OCI-LY3 (cell line): ENCODE measurements around the gene TMEM163.

ENCODE experiments used
- H2AFZ ChIP-seq: fragments of 200-600, 300-600 bp; shearing (Covaris generic); 2 replicates; pipeline ENCODE4 v1.6.0; 2014; ENCODE audit warnings: antibody characterized with exemption, low read depth, low read length
- H3K27ac ChIP-seq: fragments of 200-600, 300-600 bp; sonication (generic); 2 replicates; pipeline ENCODE4 v1.5.1; 2014; ENCODE audit warnings: mild to moderate bottlenecking, low read length, moderate library complexity, mixed read lengths
- H3K27me3 ChIP-seq: fragments of 200-600, 300-600 bp; sonication (generic); 2 replicates; pipeline ENCODE4 v1.6.1; 2014; ENCODE audit warnings: low read depth, low read length, mixed read lengths
- H3K36me3 ChIP-seq: fragments of 200-600, 300-600 bp; sonication (generic); replicated peaks from 2 replicates; pipeline ENCODE3; 2014; ENCODE audit warnings: low read depth, low read length, mixed read lengths
- H3K4me1 ChIP-seq: fragments of 300-600, 200-600 bp; sonication (generic); 2 replicates; pipeline ENCODE4 v1.6.1; 2014; ENCODE audit warnings: low read length, mixed read lengths
- H3K4me2 ChIP-seq: fragments of 200-600, 300-600 bp; sonication (generic); 2 replicates; pipeline ENCODE4 v1.6.1; 2014; ENCODE audit warnings: low read length, mixed read lengths
- H3K4me3 ChIP-seq: fragments of 300-600, 200-600 bp; sonication (generic); 2 replicates; pipeline ENCODE4 v1.5.1; 2014; ENCODE audit warnings: antibody characterized with exemption, mild to moderate bottlenecking, low read length, moderate library complexity
- H3K79me2 ChIP-seq: fragments of 300-600, 200-600 bp; shearing (Covaris generic); 2 replicates; pipeline ENCODE4 v1.6.1; 2014; ENCODE audit warnings: mild to moderate bottlenecking, low read length, mixed read lengths
- H3K9ac ChIP-seq: fragments of 300-600, 200-600 bp; shearing (Covaris generic); 2 replicates; pipeline ENCODE4 v1.6.0; 2014; ENCODE audit warnings: mild to moderate bottlenecking, low read length, moderate library complexity
- H3K9me3 ChIP-seq: fragments of 200-600, 300-600 bp; shearing (Covaris generic); 2 replicates; pipeline ENCODE4 v1.6.1; 2014; ENCODE audit warnings: low read length, mixed read lengths; ENCODE audit not compliant: insufficient read depth
- H4K20me1 ChIP-seq: fragments of 200-600, 300-600 bp; sonication (generic); 2 replicates; pipeline ENCODE4 v1.6.1; 2016; ENCODE audit warnings: low read length, mixed read lengths; ENCODE audit not compliant: insufficient read depth
- CTCF ChIP-seq: fragments of 200-600, 300-600 bp; sonication (generic); IDR thresholded peaks from 2 replicates; pipeline ENCODE4 v1.5.1; 2014; ENCODE audit warnings: antibody characterized with exemption, low read length, low read depth
- EZH2phosphoT487 ChIP-seq: fragments of 200-600 bp; shearing (Covaris generic); IDR thresholded peaks from 2 replicates; pipeline ENCODE4 v1.6.1; 2018; ENCODE audit warnings: antibody characterized with exemption, mixed run types, low read depth

Gene TMEM163

GRCh38 chr2:134449157-134449556, 269.6 kb downstream of the TMEM163 start:
- no peaks in the 10 kb centered on the region for H3K9me3 ChIP-seq
- no peak overlapping the region for H3K9ac ChIP-seq
- no peaks in the 10 kb centered on the region for H3K79me2 ChIP-seq
- peaks cover 4% of the 10 kb centered on the region for H3K36me3 ChIP-seq
- no peak for TF ChIP-seq CTCF
- no peak for TF ChIP-seq EZH2phosphoT487
- no peaks in the 10 kb centered on the region for H4K20me1 ChIP-seq
- H3K4me3 ChIP-seq: no peak overlapping the region
- no peaks in the 10 kb centered on the region for H3K4me1 ChIP-seq
- no peaks in the 10 kb centered on the region for H3K27me3 ChIP-seq
- H3K4me2 ChIP-seq: no peak overlapping the region
- no peak overlapping the region for H3K27ac ChIP-seq
- H2AFZ ChIP-seq: no peak overlapping the region

GRCh38 chr2:134448650-134449049, 270.1 kb downstream of the TMEM163 start:
- Histone ChIP-seq H3K79me2 (no peaks in the 10 kb centered on the region), H2AFZ (no peak overlapping the region), H3K9me3 (no peaks in the 10 kb centered on the region), H3K9ac (no peak overlapping the region), H4K20me1 (no peaks in the 10 kb centered on the region), H3K36me3 (no peaks in the 10 kb centered on the region), H3K4me3 (no peak overlapping the region), H3K27me3 (no peaks in the 10 kb centered on the region), H3K4me2 (no peak overlapping the region), H3K4me1 (no peaks in the 10 kb centered on the region), H3K27ac (no peak overlapping the region)
- no peak for TF ChIP-seq CTCF
- TF ChIP-seq EZH2phosphoT487: no peak

DNA sequence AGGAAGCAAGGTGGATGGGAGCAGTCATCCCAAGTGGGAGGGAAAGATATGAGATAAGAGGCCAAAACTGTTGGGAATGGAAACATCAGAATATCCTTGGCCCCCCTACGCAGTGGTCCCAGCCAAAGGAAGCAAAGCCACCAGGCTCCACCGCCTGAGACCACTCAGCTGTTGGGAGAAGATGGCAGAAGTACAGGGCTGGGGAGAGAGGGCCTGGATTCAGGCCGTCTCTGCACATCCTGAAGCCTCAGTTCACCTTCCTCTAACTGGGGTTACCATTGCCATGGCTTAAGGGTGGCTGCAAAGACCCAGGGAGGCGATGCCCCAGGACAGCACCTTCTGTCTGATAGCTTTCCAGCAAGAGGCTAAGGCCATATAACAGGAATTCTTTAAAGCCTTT, 271.1 kb downstream of the TMEM163 start:
- Histone ChIP-seq H3K27ac (no peak overlapping the region), H3K36me3 (no peaks in the 10 kb centered on the region)

GRCh38 chr2:134446383-134447017, 272.3 kb downstream of the TMEM163 start:
- Histone ChIP-seq H4K20me1 (no peaks in the 10 kb centered on the region), H3K27me3 (no peaks in the 10 kb centered on the region), H3K27ac (no peak overlapping the region), H3K9me3 (no peaks in the 10 kb centered on the region), H3K4me1 (no peaks in the 10 kb centered on the region), H3K4me2 (no peak overlapping the region), H2AFZ (no peak overlapping the region), H3K9ac (no peak overlapping the region), H3K36me3 (no peaks in the 10 kb centered on the region), H3K4me3 (no peak overlapping the region), H3K79me2 (no peaks in the 10 kb centered on the region)
- TF ChIP-seq CTCF (no peak), EZH2phosphoT487 (no peak)

More for the DNA sequence above, 271.1 kb downstream of the TMEM163 start:
- no peaks in the 10 kb centered on the region for H3K9me3 ChIP-seq
- TF ChIP-seq CTCF (no peak), EZH2phosphoT487 (no peak)
- no peaks in the 10 kb centered on the region for H3K27me3 ChIP-seq
- H3K4me2 ChIP-seq: no peak overlapping the region
- no peak overlapping the region for H3K9ac ChIP-seq
- H3K4me3 ChIP-seq: no peak overlapping the region
- no peaks in the 10 kb centered on the region for H3K4me1 ChIP-seq
- no peaks in the 10 kb centered on the region for H4K20me1 ChIP-seq
- no peak overlapping the region for H2AFZ ChIP-seq
- H3K79me2 ChIP-seq: no peaks in the 10 kb centered on the region
